Activated naive CD4-positive, alpha-beta T cell treated with anti-CD3 and anti-CD28 coated beads for 36 hours (primary cell): ENCODE data around the gene PHOSPHO2. TPM values are rescaled to one million over a fixed set of nuclear protein-coding genes. Genes with fewer than 3 reads are reported as not detected.

Experiments
- total RNA-seq, 2 experiments: library from RNA; stranded (reverse); gene quantifications; one replicate each; pipeline ENCODE4 v1.2.3, GENCODE V29; 2021

The PHOSPHO2 gene
- total RNA-seq, 2 experiments from 2014 or later, result 1.2 TPM

Other genes starting within 250 kb of the PHOSPHO2 start
- gene BBS5, start 215.0 kb upstream of the PHOSPHO2 start, total RNA-seq, result 1 to 10 TPM; 2.1 to 2.2 TPM
- not detected for gene KLHL41, start 184.8 kb upstream of the PHOSPHO2 start, total RNA-seq
- 10 to 100 TPM; 41.3 to 42.7 TPM for gene FASTKD1, start 120.6 kb upstream of the PHOSPHO2 start, total RNA-seq
- 10 to 100 TPM; 53.4 to 56.6 TPM for gene PPIG, start 110.1 kb upstream of the PHOSPHO2 start, total RNA-seq
- not detected for gene CFAP210, start 64 bp upstream of the PHOSPHO2 start, total RNA-seq
- gene KLHL23, start 39.4 kb downstream of the PHOSPHO2 start, total RNA-seq, result 1 to 10 TPM; 2.7 to 3.0 TPM
- gene SSB, start 104.4 kb downstream of the PHOSPHO2 start, total RNA-seq, result 100 to 1,000 TPM; 122 to 129 TPM
- gene METTL5, start 130.4 kb downstream of the PHOSPHO2 start, total RNA-seq, result 100 to 1,000 TPM; 111 to 116 TPM
- 10 to 100 TPM; 13.6 to 15.3 TPM for gene UBR3, start 133.0 kb downstream of the PHOSPHO2 start, total RNA-seq